K562 (cell line): ENCODE data around the gene NDUFV3. TPM values are rescaled to one million over a fixed set of nuclear protein-coding genes. Genes with fewer than 3 reads are reported as not detected.
A peak's percentile ranks its signal among the peaks of the same experiment; 100 is the strongest.

Source experiments
- ATAC-seq: fragments of 200-7000 bp; cut with Tn5 transposase; 3 replicates; pipeline ENCODE4 v1.9.1; 2020; ENCODE audit warnings: moderate library complexity
- BruUV-seq: library from RNA; stranded (reverse); fragments of 400-500 nt; replicated peaks from 2 replicates; lab custom pipeline; 2021; lab: Mats Ljungman, UMichigan
- CTCF ChIA-PET: fragments of 300-600 bp; formaldehyde crosslinking; extraction: SDS; loops from one replicate; lab custom pipeline; 2021; ENCODE audit warnings: low intra/inter-chr PET ratio; lab: Yijun Ruan, JAX
- POLR2A ChIA-PET: fragments of 300-600, 350-650 bp; sonication (Branson Sonifier 250); formaldehyde crosslinking; extraction: SDS; loops from one replicate; lab custom pipeline; 2021; ENCODE audit warnings: antibody characterized with exemption, inconsistent platforms; lab: Yijun Ruan, JAX
- DNase-seq, 4 experiments: peaks; one replicate each; pipeline versions ENCODE4 v3.0.0 to v3.0.0-alpha.2; 2011 to 2018; ENCODE audit warnings: low spot score in 3 of 4, mixed read lengths in 3 of 4; ENCODE audit errors: extremely low read depth in 1 of 4
- FAIRE-seq: peaks from 2 replicates; lab custom pipeline; 2011; peaks lifted over from hg19 to GRCh38; lab: Jason Lieb, UNC
- H2AFZ ChIP-seq: 2 replicates; pipeline ENCODE4 v1.6.0; 2011; ENCODE audit warnings: low read depth, low read length, control low read depth, inconsistent platforms
- H3K27ac ChIP-seq: fragments of 200-600 bp; 3 replicates; pipeline ENCODE4 v1.8.0; 2011; ENCODE audit warnings: low read depth, mild to moderate bottlenecking, control low read depth, inconsistent platforms, low read length, moderate library complexity, mixed read lengths; ENCODE audit errors: extremely low read depth
- H3K27me3 ChIP-seq, 2 experiments: fragments of 300-600 bp in 1 of 2; 2 replicates in 1 of 2; 3 replicates in 1 of 2; pipeline versions ENCODE4 v1.6.0 to v1.8.0; 2011; ENCODE audit warnings: inconsistent platforms in 2 of 2, low read length in 2 of 2, mild to moderate bottlenecking in 1 of 2, mixed read lengths in 1 of 2, moderate library complexity in 1 of 2; ENCODE audit not compliant: control insufficient read depth in 2 of 2, insufficient read depth in 2 of 2
- H3K36me3 ChIP-seq: fragments of 300-600 bp; 3 replicates; pipeline ENCODE4 v1.8.0; 2011; ENCODE audit warnings: mild to moderate bottlenecking, low read length, inconsistent platforms; ENCODE audit not compliant: control insufficient read depth, insufficient read depth
- H3K4me1 ChIP-seq, 2 experiments: fragments of 200-600 bp in 1 of 2; replicated peaks in 1 of 2; 2 replicates in 1 of 2; 3 replicates in 1 of 2; pipeline versions ENCODE4 v1.5.1 to v1.8.0; 2011; ENCODE audit warnings: inconsistent platforms in 2 of 2, low read length in 2 of 2, mild to moderate bottlenecking in 1 of 2, mixed read lengths in 1 of 2, moderate library complexity in 1 of 2; ENCODE audit not compliant: control insufficient read depth in 2 of 2, insufficient read depth in 2 of 2
- H3K4me2 ChIP-seq: 2 replicates; pipeline ENCODE4 v1.6.1; 2011; ENCODE audit warnings: low read length, control low read depth, inconsistent platforms, mixed read lengths; ENCODE audit not compliant: insufficient read depth
- H3K4me3 ChIP-seq: fragments of 200-600 bp; sonication (generic), shearing (Covaris generic); 2 replicates; pipeline ENCODE4 v1.5.1; 2016; ENCODE audit warnings: control low read depth, inconsistent platforms
- H3K79me2 ChIP-seq: fragments of 200-600 bp; 3 replicates; pipeline ENCODE4 v1.8.0; 2011; ENCODE audit warnings: low read length, inconsistent platforms; ENCODE audit not compliant: control insufficient read depth, insufficient read depth
- H3K9ac ChIP-seq, 2 experiments: 2 replicates each; pipeline versions ENCODE4 v1.6.0 to v1.6.1; 2011; ENCODE audit warnings: low read depth in 2 of 2, low read length in 2 of 2, control low read depth in 1 of 2, inconsistent platforms in 1 of 2, mild to moderate bottlenecking in 1 of 2, mixed read lengths in 1 of 2; ENCODE audit not compliant: insufficient read depth in 1 of 2
- H3K9me1 ChIP-seq: one replicate; pipeline ENCODE4 v1.6.0; 2011; ENCODE audit warnings: inconsistent platforms, mild to moderate bottlenecking, low read length, moderate library complexity; ENCODE audit not compliant: control insufficient read depth, insufficient read depth
- H3K9me3 ChIP-seq: replicated peaks from 2 replicates; pipeline ENCODE4 v1.5.1; 2011; ENCODE audit warnings: low read depth, low read length, inconsistent platforms; ENCODE audit not compliant: control insufficient read depth, insufficient read depth
- H4K20me1 ChIP-seq: replicated peaks from 2 replicates; pipeline ENCODE4 v1.6.1; 2011; ENCODE audit warnings: low read length, inconsistent platforms, mixed read lengths; ENCODE audit not compliant: control insufficient read depth, insufficient read depth
- HNRNPK ChIP-seq: fragments of 200-400 bp; formaldehyde crosslinking; IDR thresholded peaks from one replicate; pipeline ENCODE4 v1.6.1; 2018; ENCODE audit warnings: mild to moderate bottlenecking, low read depth, low read length; ENCODE audit not compliant: poor library complexity, severe bottlenecking
- PCBP1 ChIP-seq: fragments of 200-400 bp; formaldehyde crosslinking; IDR thresholded peaks from 2 replicates; pipeline ENCODE4 v1.6.1; 2018; ENCODE audit warnings: mild to moderate bottlenecking, low read depth, low read length; ENCODE audit not compliant: poor library complexity, severe bottlenecking
- POLR2G ChIP-seq: fragments of 200-400 bp; formaldehyde crosslinking; IDR thresholded peaks from 2 replicates; pipeline ENCODE4 v1.6.1; 2017; ENCODE audit warnings: low read depth, mild to moderate bottlenecking, antibody characterized with exemption, low read length, moderate library complexity
- whole genome bisulfite sequencing: fragments of 100-300 bp; shearing (Covaris generic); methylation state at CpG from one replicate; pipeline ENCODE4 v1.1.6; 2016; ENCODE audit warnings: low coverage, mixed read lengths; ENCODE audit not compliant: insufficient coverage; ENCODE audit errors: missing lambda C conversion rate; 5-methylcytosine and 5-hydroxymethylcytosine counted together
- in situ Hi-C: fragments of 300-500 bp; cut with MboI; formaldehyde crosslinking; loops from 4 replicates; pipeline ENCODE4 v1.15.0; 2018; ENCODE audit warnings: inconsistent platforms, mixed read lengths
- intact Hi-C: fragments of 100-400 bp; cut with micrococcal nuclease; formaldehyde crosslinking; loops from 2 replicates; pipeline ENCODE4 v1.14.2; 2022
- microRNA-seq: library from miRNA; unstranded; fragments of <30 nt; microRNA quantifications from one replicate; pipeline ENCODE4, GENCODE V29; 2018; ENCODE audit warnings: borderline microRNAs expressed
- polyA plus RNA-seq, 8 experiments: library from polyadenylated mRNA; depleted of rRNA in 4 of 8; stranded (reverse) in 5 of 8; unstranded in 3 of 8; fragments of >200 nt; fragmentation: Nextera tagmentation in 2 of 8; fragmentation: Illumina TruSeq in 1 of 8; extraction: Ambion mirVana in 2 of 8; extraction: Trizol in 1 of 8; gene quantifications; 2 replicates each; pipeline versions ENCODE4 v1.2.1 to v1.2.3, GENCODE V29; 2011 to 2014; ENCODE audit warnings: inconsistent platforms in 1 of 8, missing spikeins in 1 of 8
- small RNA-seq: library from RNA; depleted of rRNA; stranded (forward); fragments of <200 nt; gene quantifications from one replicate; pipeline ENCODE3, GENCODE V24; 2014
- total RNA-seq, 7 experiments: library from RNA; depleted of rRNA in 6 of 7; stranded (reverse); fragments of >200 nt in 6 of 7; fragmentation: Illumina TruSeq in 2 of 7; extraction: Trizol in 2 of 7; gene quantifications; 2 replicates each; pipeline versions ENCODE4 v1.2.1 to v1.2.3, GENCODE V29; 2011 to 2021; ENCODE audit warnings: low replicate concordance in 1 of 7

NDUFV3 gene
- total and polyA plus RNA-seq, 9 of the 15 experiments (the other 6 are each of a cell fraction or from before 2014, with no cell fraction given): 19.1 to 87.8 (median 74.3) TPM

DNA sequence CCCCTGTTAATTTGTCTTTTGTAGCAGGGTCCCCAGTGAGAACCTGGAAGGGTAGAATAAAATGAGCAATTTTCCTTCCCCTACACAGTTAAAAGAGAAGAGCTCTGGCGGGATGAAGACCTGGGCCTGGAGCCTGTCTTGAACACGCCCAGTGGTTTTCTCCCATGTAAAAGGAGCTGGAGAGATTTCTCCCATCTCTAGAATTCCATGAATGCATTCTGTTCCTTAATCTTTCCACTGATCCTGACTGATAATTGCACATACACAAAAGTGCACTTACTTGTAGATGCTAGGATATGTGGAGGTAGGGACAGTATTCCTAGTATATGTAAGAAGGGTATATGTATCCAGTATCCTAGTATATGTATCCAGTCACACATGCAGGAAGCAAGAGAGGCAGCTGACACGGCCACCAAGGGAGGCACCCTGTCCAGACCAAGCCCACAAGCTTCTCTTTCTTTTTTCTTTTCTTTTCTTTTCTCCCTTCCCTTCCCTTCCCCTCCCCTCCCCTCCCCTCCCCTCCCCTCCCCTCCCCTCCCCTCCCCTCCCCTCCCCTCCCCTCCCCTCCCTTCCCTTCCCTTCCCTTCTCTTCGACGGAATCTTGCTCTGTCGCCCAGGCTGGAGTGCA lies 69.4 kb downstream of the NDUFV3 start:
- no peak overlapping the region for H3K4me3 ChIP-seq
- no peak overlapping the region for H3K4me2 ChIP-seq
- ChIA-PET CTCF (no interaction called here), POLR2A (interaction anchor here (0.8 to 2.9 kb wide), 3 partner anchors 9 to 47 kb away, joined by 3 to 10 read pairs (median 3); no protein-coding TSS in a partner anchor)
- DNase-seq (no peak), ATAC-seq (no peak), FAIRE-seq (no peak)
- no peak overlapping the region for H2AFZ ChIP-seq
- H3K9ac ChIP-seq: no peak overlapping the region
- in situ Hi-C loops: no loop called here
- peaks cover 3 to 7% of the 10 kb centered on the region in 2 experiments for H3K4me1 ChIP-seq
- BruUV-seq: no TSS peak
- H3K36me3 ChIP-seq: no peaks in the 10 kb centered on the region
- intact Hi-C loops: no loop called here
- 50% methylated on average over 3 of the region's 6 CpGs for WGBS
- peak; percentile 86 for TF ChIP-seq PCBP1
- no peak for TF ChIP-seq POLR2G
- peak; percentile 94 for TF ChIP-seq HNRNPK
- no peak overlapping the region for H3K27ac ChIP-seq
- H3K27me3 ChIP-seq: no peaks in the 10 kb centered on the region
- no peaks in the 10 kb centered on the region for H3K9me1 ChIP-seq
- H3K79me2 ChIP-seq: no peaks in the 10 kb centered on the region
- H4K20me1 ChIP-seq: no peaks in the 10 kb centered on the region
- H3K9me3 ChIP-seq: no peaks in the 10 kb centered on the region

Small RNAs within 50 kb of the gene (microRNA-seq; reads per million reads assigned to microRNA genes)
- not detected for gene MIR5692B

Small RNAs within 50 kb of the gene (small RNA-seq; reads per million reads assigned to genes)
- gene MIR5692B: not detected

Other genes with a start within 250 kb of the NDUFV3 start
- not detected in 2 replicates for gene PDE9A, start 239.7 kb upstream of the NDUFV3 start, total RNA-seq (2014; rRNA removed)
- gene PDE9A, start 239.7 kb upstream of the NDUFV3 start, total RNA-seq (2014; rRNA removed; fragmentation: Illumina TruSeq; extraction: Trizol): not detected in 2 replicates
- not detected in 2 replicates for gene PDE9A, start 239.7 kb upstream of the NDUFV3 start, total RNA-seq (2015; rRNA removed; fragmentation: Illumina TruSeq; extraction: Trizol)
- gene PDE9A, start 239.7 kb upstream of the NDUFV3 start, total RNA-seq (2021): 0.27 TPM in 1 of 2 replicates, not detected in the other
- gene PDE9A, start 239.7 kb upstream of the NDUFV3 start, polyA plus RNA-seq (2011; rRNA removed): 0.07 TPM in 1 of 2 replicates, not detected in the other
- not detected in 2 replicates for gene PDE9A, start 239.7 kb upstream of the NDUFV3 start, polyA plus RNA-seq (2014; fragmentation: Illumina TruSeq; extraction: Trizol)
- gene PDE9A, start 239.7 kb upstream of the NDUFV3 start, polyA plus RNA-seq (2014; fragmentation: Nextera tagmentation; extraction: Ambion mirVana): not detected
- not detected in 2 replicates for gene PDE9A, start 239.7 kb upstream of the NDUFV3 start, polyA plus RNA-seq (2014; rRNA removed)
- gene WDR4, start 13.8 kb upstream of the NDUFV3 start, total RNA-seq (2014; rRNA removed): 30.2 and 41.6 TPM in 2 replicates
- gene WDR4, start 13.8 kb upstream of the NDUFV3 start, total RNA-seq (2014; rRNA removed; fragmentation: Illumina TruSeq; extraction: Trizol): 21.4 and 29.7 TPM in 2 replicates
- 43.4 and 44.3 TPM in 2 replicates for gene WDR4, start 13.8 kb upstream of the NDUFV3 start, total RNA-seq (2015; rRNA removed; fragmentation: Illumina TruSeq; extraction: Trizol)
- gene WDR4, start 13.8 kb upstream of the NDUFV3 start, total RNA-seq (2021): 95.3 and 95.4 TPM in 2 replicates
- gene WDR4, start 13.8 kb upstream of the NDUFV3 start, polyA plus RNA-seq (2011; rRNA removed): 32.1 and 32.8 TPM in 2 replicates
- 48.1 and 59.6 TPM in 2 replicates for gene WDR4, start 13.8 kb upstream of the NDUFV3 start, polyA plus RNA-seq (2014; fragmentation: Illumina TruSeq; extraction: Trizol)
- 10 to 100 TPM in 1 of 2 experiments, 1 to 10 TPM in 1; 5.4 to 26.3 TPM for gene WDR4, start 13.8 kb upstream of the NDUFV3 start, polyA plus RNA-seq (2014; fragmentation: Nextera tagmentation; extraction: Ambion mirVana)
- gene WDR4, start 13.8 kb upstream of the NDUFV3 start, polyA plus RNA-seq (2014; rRNA removed): 76.3 and 90.2 TPM in 2 replicates
- gene ERVH48-1, start 32.3 kb downstream of the NDUFV3 start, total RNA-seq (2014; rRNA removed): 0.09 TPM in 1 of 2 replicates, not detected in the other
- 0.06 TPM in 1 of 2 replicates, not detected in the other for gene ERVH48-1, start 32.3 kb downstream of the NDUFV3 start, total RNA-seq (2014; rRNA removed; fragmentation: Illumina TruSeq; extraction: Trizol)
- gene ERVH48-1, start 32.3 kb downstream of the NDUFV3 start, total RNA-seq (2015; rRNA removed; fragmentation: Illumina TruSeq; extraction: Trizol): 0.08 TPM in 1 of 2 replicates, not detected in the other
- 0.09 TPM in 1 of 2 replicates, not detected in the other for gene ERVH48-1, start 32.3 kb downstream of the NDUFV3 start, total RNA-seq (2021)
- 0.22 and 0.49 TPM in 2 replicates for gene ERVH48-1, start 32.3 kb downstream of the NDUFV3 start, polyA plus RNA-seq (2011; rRNA removed)
- 0.07 and 0.16 TPM in 2 replicates for gene ERVH48-1, start 32.3 kb downstream of the NDUFV3 start, polyA plus RNA-seq (2014; fragmentation: Illumina TruSeq; extraction: Trizol)
- under 1 TPM; 0.08 to 0.15 TPM for gene ERVH48-1, start 32.3 kb downstream of the NDUFV3 start, polyA plus RNA-seq (2014; fragmentation: Nextera tagmentation; extraction: Ambion mirVana)
- gene ERVH48-1, start 32.3 kb downstream of the NDUFV3 start, polyA plus RNA-seq (2014; rRNA removed): 0.11 and 0.20 TPM in 2 replicates
- gene PKNOX1, start 81.3 kb downstream of the NDUFV3 start, total RNA-seq (2014; rRNA removed): 9.6 and 13.2 TPM in 2 replicates
- 12.2 and 14.5 TPM in 2 replicates for gene PKNOX1, start 81.3 kb downstream of the NDUFV3 start, total RNA-seq (2014; rRNA removed; fragmentation: Illumina TruSeq; extraction: Trizol)
- gene PKNOX1, start 81.3 kb downstream of the NDUFV3 start, total RNA-seq (2015; rRNA removed; fragmentation: Illumina TruSeq; extraction: Trizol): 7.1 and 10.0 TPM in 2 replicates
- gene PKNOX1, start 81.3 kb downstream of the NDUFV3 start, total RNA-seq (2021): 11.7 and 14.9 TPM in 2 replicates
- 21.8 and 25.9 TPM in 2 replicates for gene PKNOX1, start 81.3 kb downstream of the NDUFV3 start, polyA plus RNA-seq (2011; rRNA removed)
- gene PKNOX1, start 81.3 kb downstream of the NDUFV3 start, polyA plus RNA-seq (2014; fragmentation: Illumina TruSeq; extraction: Trizol): 10.4 and 16.0 TPM in 2 replicates
- 10 to 100 TPM in 1 of 2 experiments, 1 to 10 TPM in 1; 8.8 to 13.2 TPM for gene PKNOX1, start 81.3 kb downstream of the NDUFV3 start, polyA plus RNA-seq (2014; fragmentation: Nextera tagmentation; extraction: Ambion mirVana)
- 12.7 and 15.4 TPM in 2 replicates for gene PKNOX1, start 81.3 kb downstream of the NDUFV3 start, polyA plus RNA-seq (2014; rRNA removed)
- 248 and 305 TPM in 2 replicates for gene CBS, start 182.5 kb downstream of the NDUFV3 start, total RNA-seq (2014; rRNA removed)
- 61.3 and 76.2 TPM in 2 replicates for gene CBS, start 182.5 kb downstream of the NDUFV3 start, total RNA-seq (2014; rRNA removed; fragmentation: Illumina TruSeq; extraction: Trizol)
- gene CBS, start 182.5 kb downstream of the NDUFV3 start, total RNA-seq (2015; rRNA removed; fragmentation: Illumina TruSeq; extraction: Trizol): 95.1 and 105 TPM in 2 replicates
- 364 and 419 TPM in 2 replicates for gene CBS, start 182.5 kb downstream of the NDUFV3 start, total RNA-seq (2021)
- gene CBS, start 182.5 kb downstream of the NDUFV3 start, polyA plus RNA-seq (2011; rRNA removed): 152 and 199 TPM in 2 replicates
- gene CBS, start 182.5 kb downstream of the NDUFV3 start, polyA plus RNA-seq (2014; fragmentation: Illumina TruSeq; extraction: Trizol): 165 and 263 TPM in 2 replicates
- 1 to 10 TPM; 4.6 to 9.0 TPM for gene CBS, start 182.5 kb downstream of the NDUFV3 start, polyA plus RNA-seq (2014; fragmentation: Nextera tagmentation; extraction: Ambion mirVana)
- 382 and 472 TPM in 2 replicates for gene CBS, start 182.5 kb downstream of the NDUFV3 start, polyA plus RNA-seq (2014; rRNA removed)
- 60.1 and 95.6 TPM in 2 replicates for gene U2AF1, start 214.3 kb downstream of the NDUFV3 start, total RNA-seq (2014; rRNA removed)
- gene U2AF1, start 214.3 kb downstream of the NDUFV3 start, total RNA-seq (2014; rRNA removed; fragmentation: Illumina TruSeq; extraction: Trizol): 36.3 and 47.7 TPM in 2 replicates
- 43.9 and 44.9 TPM in 2 replicates for gene U2AF1, start 214.3 kb downstream of the NDUFV3 start, total RNA-seq (2015; rRNA removed; fragmentation: Illumina TruSeq; extraction: Trizol)
- 27.2 and 29.6 TPM in 2 replicates for gene U2AF1, start 214.3 kb downstream of the NDUFV3 start, total RNA-seq (2021)
- gene U2AF1, start 214.3 kb downstream of the NDUFV3 start, polyA plus RNA-seq (2011; rRNA removed): 27.5 and 30.9 TPM in 2 replicates
- gene U2AF1, start 214.3 kb downstream of the NDUFV3 start, polyA plus RNA-seq (2014; fragmentation: Illumina TruSeq; extraction: Trizol): 194 and 205 TPM in 2 replicates
- 10 to 100 TPM; 87.0 to 88.1 TPM for gene U2AF1, start 214.3 kb downstream of the NDUFV3 start, polyA plus RNA-seq (2014; fragmentation: Nextera tagmentation; extraction: Ambion mirVana)
- 173 and 213 TPM in 2 replicates for gene U2AF1, start 214.3 kb downstream of the NDUFV3 start, polyA plus RNA-seq (2014; rRNA removed)